Skeletal muscle tissue (tissue), 4 donors: ENCODE data around the gene SORBS2. TPM values are rescaled to one million over a fixed set of nuclear protein-coding genes. Genes with fewer than 3 reads are reported as not detected.
A peak's percentile ranks its signal among the peaks of the same experiment; 100 is the strongest.

Experiments
- H3K27ac ChIP-seq: one replicate; pipeline ENCODE4 v1.7.0; 2013; ENCODE audit warnings: mild to moderate bottlenecking, low read depth, low read length, inconsistent platforms
- H3K27me3 ChIP-seq, 3 donors: one replicate each; pipeline ENCODE4 v1.7.0; 2013; ENCODE audit warnings: low read length in 3 of 3; ENCODE audit not compliant: control insufficient read depth in 3 of 3, insufficient read depth in 3 of 3
- H3K36me3 ChIP-seq, 3 donors: one replicate each; pipeline ENCODE4 v1.7.0; 2013; ENCODE audit warnings: low read length in 3 of 3; ENCODE audit not compliant: control insufficient read depth in 3 of 3, insufficient read depth in 3 of 3
- H3K4me1 ChIP-seq, 3 donors: one replicate each; pipeline ENCODE4 v1.7.0; 2013; ENCODE audit warnings: low read length in 3 of 3, mild to moderate bottlenecking in 3 of 3; ENCODE audit not compliant: control insufficient read depth in 3 of 3, insufficient read depth in 3 of 3
- H3K4me3 ChIP-seq, 3 donors: one replicate each; pipeline ENCODE4 v1.7.0; 2013; ENCODE audit warnings: low read length in 3 of 3
- H3K9ac ChIP-seq, 3 donors: one replicate each; pipeline ENCODE4 v1.7.0; 2013; ENCODE audit warnings: low read length in 3 of 3, mild to moderate bottlenecking in 3 of 3, moderate library complexity in 2 of 3, low read depth in 1 of 3
- H3K9me3 ChIP-seq, 3 donors: one replicate each; pipeline ENCODE4 v1.7.0; 2013; ENCODE audit warnings: low read length in 3 of 3; ENCODE audit not compliant: control insufficient read depth in 3 of 3
- total RNA-seq: library from RNA; depleted of rRNA; stranded (reverse); fragments of >200 nt; gene quantifications from one replicate; pipeline ENCODE4 v1.2.3, GENCODE V29; 2014
- donor health status: Osteomylitis.

The SORBS2 gene
- total RNA-seq, 1 donor from 2014 or later, result 14.1 TPM

DNA sequence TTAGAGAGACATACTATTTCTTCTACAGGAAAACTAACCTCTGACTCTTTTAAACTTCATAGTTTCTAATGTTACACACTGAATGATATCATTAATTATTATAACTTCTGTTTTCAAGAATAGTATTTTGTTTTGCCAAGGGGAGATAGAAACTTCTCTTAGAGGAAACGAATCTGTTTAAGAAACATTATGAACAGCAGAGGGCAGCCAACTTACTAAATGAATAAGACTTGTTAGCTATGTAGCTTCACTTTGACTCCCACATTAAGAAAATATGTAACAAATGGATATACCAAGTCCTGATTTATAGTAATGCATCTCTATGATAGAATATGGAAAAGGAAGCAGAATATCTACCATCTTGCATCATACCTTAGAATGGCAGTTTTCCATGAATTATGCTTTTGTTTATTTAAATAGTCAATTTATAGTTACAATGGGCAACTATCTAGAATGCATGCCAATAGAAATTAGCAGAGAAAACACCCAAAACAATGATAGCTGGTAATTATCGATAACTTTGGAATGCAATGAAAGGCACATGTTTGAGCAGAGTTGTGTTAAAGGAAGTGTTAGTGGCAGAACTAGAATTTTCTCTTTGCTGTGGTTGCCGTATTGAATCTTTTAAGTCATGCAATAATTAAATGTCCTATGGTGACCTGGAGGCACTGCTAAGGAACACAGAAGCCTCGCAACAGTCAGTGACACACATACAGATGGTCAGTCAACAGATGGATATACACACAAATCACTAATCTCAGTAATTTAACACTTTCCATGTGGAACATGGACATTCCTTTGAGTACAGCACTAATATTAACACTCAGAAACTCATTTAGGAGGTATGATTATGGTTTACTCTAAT is 171.0 kb downstream of the SORBS2 start:
- H3K36me3 ChIP-seq, result no peaks in the 10 kb centered on the region
- H3K4me1 ChIP-seq, result peaks cover 0 to 12% (median 5%) of the 10 kb centered on the region in 3 donors
- no peak overlapping the region for H3K4me3 ChIP-seq
- no peak overlapping the region for H3K27ac ChIP-seq
- H3K9me3 ChIP-seq, result no peaks in the 10 kb centered on the region
- H3K9ac ChIP-seq, result no peak overlapping the region
- peaks cover 0 to 5% (median 0%) of the 10 kb centered on the region in 3 donors for H3K27me3 ChIP-seq

- Histone ChIP-seq H3K4me3 (peak overlapping the region; percentile 18 to 45 (median 42)), H3K36me3 (no peaks in the 10 kb centered on the region)
Measured at GRCh38 chr4:185638548-185639301, 173.3 kb downstream of the SORBS2 start.

GRCh38 chr4:185638093-185638492 is 173.9 kb downstream of the SORBS2 start:
- H3K27ac ChIP-seq, result no peak overlapping the region
- H3K4me1 ChIP-seq, result peaks cover 0 to 12% (median 5%) of the 10 kb centered on the region in 3 donors
- H3K9me3 ChIP-seq, result no peaks in the 10 kb centered on the region
- H3K9ac ChIP-seq, result no peak overlapping the region
- no peak overlapping the region for H3K4me3 ChIP-seq
- H3K27me3 ChIP-seq, result peaks cover 0 to 5% (median 0%) of the 10 kb centered on the region in 3 donors
- H3K36me3 ChIP-seq, result no peaks in the 10 kb centered on the region

More at GRCh38 chr4:185638548-185639301, 173.3 kb downstream of the SORBS2 start:
- Histone ChIP-seq H3K4me1 (peaks cover 0 to 12% (median 5%) of the 10 kb centered on the region in 3 donors), H3K9ac (peak overlapping the region in 1 of 3 donors; percentile 52), H3K9me3 (no peaks in the 10 kb centered on the region), H3K27ac (no peak overlapping the region), H3K27me3 (peaks cover 0 to 5% (median 0%) of the 10 kb centered on the region in 3 donors)

GRCh38 chr4:185637163-185637875 is 174.7 kb downstream of the SORBS2 start:
- no peaks in the 10 kb centered on the region for H3K9me3 ChIP-seq
- no peaks in the 10 kb centered on the region for H3K36me3 ChIP-seq
- H3K27ac ChIP-seq, result no peak overlapping the region
- peaks cover 0 to 12% (median 5%) of the 10 kb centered on the region in 3 donors for H3K4me1 ChIP-seq
- no peak overlapping the region for H3K9ac ChIP-seq
- H3K27me3 ChIP-seq, result peaks cover 0 to 5% (median 0%) of the 10 kb centered on the region in 3 donors
- no peak overlapping the region for H3K4me3 ChIP-seq

- Histone ChIP-seq H3K36me3 (no peaks in the 10 kb centered on the region), H3K27ac (no peak overlapping the region), H3K27me3 (peaks cover 0 to 5% (median 0%) of the 10 kb centered on the region in 3 donors), H3K9me3 (no peaks in the 10 kb centered on the region), H3K4me1 (peaks cover 0 to 5% (median 5%) of the 10 kb centered on the region in 3 donors), H3K4me3 (no peak overlapping the region), H3K9ac (no peak overlapping the region)
Measured at GRCh38 chr4:185634066-185634652, 177.8 kb downstream of the SORBS2 start.

GRCh38 chr4:185626798-185627197 is 185.2 kb downstream of the SORBS2 start:
- no peaks in the 10 kb centered on the region for H3K9me3 ChIP-seq
- H3K4me3 ChIP-seq, result no peak overlapping the region
- no peak overlapping the region for H3K27ac ChIP-seq
- H3K9ac ChIP-seq, result no peak overlapping the region
- H3K4me1 ChIP-seq, result no peaks in the 10 kb centered on the region
- H3K36me3 ChIP-seq, result no peaks in the 10 kb centered on the region
- no peaks in the 10 kb centered on the region for H3K27me3 ChIP-seq

- H3K9ac ChIP-seq, result no peak overlapping the region
- no peaks in the 10 kb centered on the region for H3K36me3 ChIP-seq
- no peaks in the 10 kb centered on the region for H3K27me3 ChIP-seq
- H3K4me1 ChIP-seq, result no peaks in the 10 kb centered on the region
- H3K4me3 ChIP-seq, result no peak overlapping the region
- H3K27ac ChIP-seq, result no peak overlapping the region
- H3K9me3 ChIP-seq, result no peaks in the 10 kb centered on the region
Measured at GRCh38 chr4:185625503-185625902, 186.5 kb downstream of the SORBS2 start.

DNA sequence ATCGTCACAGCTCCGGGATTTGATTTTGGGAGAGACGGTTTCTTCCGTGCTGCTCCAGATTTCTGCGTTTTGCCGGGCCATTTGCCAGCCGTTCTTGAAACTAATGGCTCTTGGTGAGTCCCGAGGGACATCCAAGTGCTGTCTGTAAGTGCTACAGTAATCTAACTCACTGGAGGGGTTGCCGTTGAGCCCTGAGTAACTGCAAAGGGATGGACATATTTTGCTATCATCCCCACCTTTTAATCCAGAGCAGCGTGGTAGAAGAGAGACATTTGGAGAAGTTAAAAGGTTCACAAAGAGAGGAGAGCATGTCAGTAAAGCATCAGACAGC is 187.8 kb downstream of the SORBS2 start:
- no peak overlapping the region for H3K27ac ChIP-seq

GRCh38 chr4:185623444-185624258 is 188.3 kb downstream of the SORBS2 start:
- H3K27ac ChIP-seq, result no peak overlapping the region
- H3K4me3 ChIP-seq, result no peak overlapping the region
- H3K9me3 ChIP-seq, result no peaks in the 10 kb centered on the region
- H3K36me3 ChIP-seq, result peaks cover 0 to 4% (median 0%) of the 10 kb centered on the region in 3 donors
- H3K4me1 ChIP-seq, result no peaks in the 10 kb centered on the region
- no peaks in the 10 kb centered on the region for H3K27me3 ChIP-seq
- H3K9ac ChIP-seq, result no peak overlapping the region

More for the DNA sequence above, 187.8 kb downstream of the SORBS2 start:
- Histone ChIP-seq H3K9me3 (no peaks in the 10 kb centered on the region), H3K4me3 (no peak overlapping the region), H3K27me3 (no peaks in the 10 kb centered on the region), H3K4me1 (no peaks in the 10 kb centered on the region), H3K36me3 (no peaks in the 10 kb centered on the region), H3K9ac (no peak overlapping the region)
